Prostate gland (tissue), 2 donors: ENCODE data around the gene TCIRG1. TPM values are rescaled to one million over a fixed set of nuclear protein-coding genes. Genes with fewer than 3 reads are reported as not detected.

ENCODE experiments used
- DNase-seq: peaks from one replicate; pipeline ENCODE4 v3.0.0-alpha.2; 2019; ENCODE audit warnings: low spot score
- H3K27ac ChIP-seq, 2 donors: fragments of 200-600 bp; sonication (generic); 2 replicates each; pipeline ENCODE4 v1.5.1; 2017 to 2019
- H3K27me3 ChIP-seq: fragments of 200-600 bp; sonication (generic); replicated peaks from 2 replicates; pipeline ENCODE4 v1.5.1; 2019; ENCODE audit not compliant: insufficient read depth
- H3K36me3 ChIP-seq, 2 donors: fragments of 200-600 bp; sonication (generic); 1 replicate in 1 of 2; 2 replicates in 1 of 2; pipeline versions ENCODE4 v1.5.1 to v1.8.1; 2017 to 2019
- H3K4me1 ChIP-seq: fragments of 200-600 bp; sonication (generic); replicated peaks from 2 replicates; pipeline ENCODE4 v1.5.1; 2019
- H3K4me3 ChIP-seq, 2 donors: fragments of 200-600 bp; sonication (generic); 2 replicates each; pipeline ENCODE4 v1.5.1; 2017 to 2019
- H3K9me3 ChIP-seq: fragments of 200-600 bp; sonication (generic); 2 replicates; pipeline ENCODE4 v1.5.1; 2017
- POLR2A ChIP-seq: fragments of 450-650 bp; IDR thresholded peaks from one replicate; pipeline ENCODE4 v1.6.1; 2016; ENCODE audit warnings: antibody characterized with exemption, mild to moderate bottlenecking
- POLR2AphosphoS5 ChIP-seq: sonication (generic); formaldehyde crosslinking; IDR thresholded peaks from one replicate; pipeline ENCODE4 v1.6.1; 2017; ENCODE audit warnings: antibody characterized with exemption
- WGBS: methylation state at CpG from one replicate; pipeline ENCODE4 v1.1.5; 2018; 5-methylcytosine and 5-hydroxymethylcytosine counted together
- intact Hi-C: fragments of 100-400 bp; cut with DNase I; formaldehyde crosslinking; loops from one replicate; pipeline ENCODE4 v1.14.2; 2022
- microRNA-seq: library from miRNA; unstranded; fragments of <30 nt; microRNA quantifications from one replicate; pipeline ENCODE4, GENCODE V29; 2016
- small RNA-seq, 2 donors: library from RNA; depleted of rRNA; stranded (forward); fragments of <200 nt; gene quantifications; one replicate each; pipeline ENCODE3, GENCODE V24; 2016
- total RNA-seq, 2 donors: library from RNA; depleted of rRNA; stranded (reverse); fragments of >200 nt; gene quantifications; one replicate each; pipeline ENCODE4 v1.1.0, GENCODE V29; 2016
- TF ChIP-seq, protein P1 (sequence below), 4 experiments: fragments of 200-600 bp in 2 of 4; fragments of 450-650 bp in 2 of 4; sonication (generic) in 2 of 4; IDR thresholded peaks; 1 replicate in 3 of 4; 2 replicates in 1 of 4; pipeline ENCODE4 v1.5.1; 2016 to 2019; ENCODE audit warnings: antibody characterized with exemption in 4 of 4, mild to moderate bottlenecking in 2 of 4, moderate library complexity in 2 of 4

Gene TCIRG1
- total RNA-seq, 2 donors from 2014 or later: 114 to 118 TPM

DNA sequence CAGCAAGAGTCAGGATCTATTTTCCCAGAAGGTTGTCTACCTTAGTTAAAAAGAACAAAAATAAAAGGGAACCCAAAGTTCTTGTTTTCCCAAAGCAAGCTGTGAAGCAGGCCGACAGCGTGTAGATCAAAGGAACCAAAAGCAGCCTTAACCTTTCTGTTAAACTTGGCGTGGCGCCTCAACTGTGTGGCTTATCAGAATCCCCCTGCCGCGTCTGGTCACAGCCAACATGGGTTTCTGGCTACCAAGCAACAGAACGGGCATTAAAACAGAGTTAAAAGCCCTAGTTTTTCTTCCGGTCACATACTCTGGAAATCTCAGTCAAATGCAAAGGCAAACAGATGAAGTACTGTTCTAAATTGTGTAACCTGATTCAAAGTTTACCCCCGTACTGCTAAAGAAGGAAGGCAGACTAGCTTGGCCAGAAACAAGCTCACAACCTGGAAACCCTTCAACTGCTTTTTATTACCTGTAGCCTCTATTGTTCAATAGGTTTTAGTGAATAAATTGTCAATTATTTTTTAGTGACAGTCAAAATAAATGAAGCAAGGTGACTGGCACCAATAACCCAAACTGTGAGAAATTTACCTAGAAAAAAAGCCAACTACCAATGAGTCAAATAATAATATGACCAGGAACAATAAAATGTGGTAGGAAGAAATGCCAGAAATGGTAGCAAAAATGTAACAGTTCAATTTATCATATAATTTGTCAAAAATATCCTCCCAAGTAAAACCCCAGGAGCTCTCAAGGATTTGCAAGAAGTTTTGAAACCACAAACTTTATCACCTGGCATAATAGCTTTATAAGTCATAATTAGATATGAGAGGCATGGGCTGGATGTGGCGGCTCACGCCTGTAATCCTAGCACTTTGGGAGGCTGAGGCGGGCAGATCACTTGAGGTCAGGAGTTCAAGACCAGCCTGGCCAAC is 60.9 kb downstream of the TCIRG1 start:
- DNase-seq: peak; percentile 64
- no peaks in the 10 kb centered on the region for H3K36me3 ChIP-seq
- H3K27ac ChIP-seq: peak overlapping the region; percentile 81 to 87
- no peaks in the 10 kb centered on the region for H3K27me3 ChIP-seq
- 32% methylated on average over 12 of the region's 12 CpGs for WGBS
- no peaks in the 10 kb centered on the region for H3K9me3 ChIP-seq
- intact Hi-C loops: no loop called here
- H3K4me3 ChIP-seq: peak overlapping the region in 1 of 2 donors; percentile 13
- TF ChIP-seq POLR2A (no peak), POLR2AphosphoS5 (peak; percentile 75)
- TF ChIP-seq, protein P1, sequence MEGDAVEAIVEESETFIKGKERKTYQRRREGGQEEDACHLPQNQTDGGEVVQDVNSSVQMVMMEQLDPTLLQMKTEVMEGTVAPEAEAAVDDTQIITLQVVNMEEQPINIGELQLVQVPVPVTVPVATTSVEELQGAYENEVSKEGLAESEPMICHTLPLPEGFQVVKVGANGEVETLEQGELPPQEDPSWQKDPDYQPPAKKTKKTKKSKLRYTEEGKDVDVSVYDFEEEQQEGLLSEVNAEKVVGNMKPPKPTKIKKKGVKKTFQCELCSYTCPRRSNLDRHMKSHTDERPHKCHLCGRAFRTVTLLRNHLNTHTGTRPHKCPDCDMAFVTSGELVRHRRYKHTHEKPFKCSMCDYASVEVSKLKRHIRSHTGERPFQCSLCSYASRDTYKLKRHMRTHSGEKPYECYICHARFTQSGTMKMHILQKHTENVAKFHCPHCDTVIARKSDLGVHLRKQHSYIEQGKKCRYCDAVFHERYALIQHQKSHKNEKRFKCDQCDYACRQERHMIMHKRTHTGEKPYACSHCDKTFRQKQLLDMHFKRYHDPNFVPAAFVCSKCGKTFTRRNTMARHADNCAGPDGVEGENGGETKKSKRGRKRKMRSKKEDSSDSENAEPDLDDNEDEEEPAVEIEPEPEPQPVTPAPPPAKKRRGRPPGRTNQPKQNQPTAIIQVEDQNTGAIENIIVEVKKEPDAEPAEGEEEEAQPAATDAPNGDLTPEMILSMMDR (IDR thresholded peaks at IDR 0.05): no peak
- peaks cover 3% of the 10 kb centered on the region for H3K4me1 ChIP-seq

Small RNA genes lying within 50 kb of the gene (microRNA-seq; reads per million reads assigned to microRNA genes)
- not detected for gene MIR4691
- gene MIR6753: 0.25 reads per million
- gene MIR7113: 0.67 reads per million

Small RNA genes lying within 50 kb of the gene (small RNA-seq; reads per million reads assigned to genes)
- gene MIR6753: 0.28 to 0.60 reads per million in 2 donors

Other genes with a start within 250 kb of the TCIRG1 start
- 10 to 100 TPM; 31.5 to 41.7 TPM for gene UNC93B1, start 34.9 kb upstream of the TCIRG1 start, total RNA-seq
- 1 to 10 TPM; 7.2 to 7.9 TPM for gene ALDH3B1, start 28.7 kb upstream of the TCIRG1 start, total RNA-seq
- gene NDUFS8, start 8.3 kb upstream of the TCIRG1 start, total RNA-seq: 100 to 1,000 TPM; 247 to 274 TPM
- gene CHKA, start 82.4 kb downstream of the TCIRG1 start, total RNA-seq: 10 to 100 TPM; 88.6 to 93.4 TPM
- gene KMT5B, start 174.3 kb downstream of the TCIRG1 start, total RNA-seq: 10 to 100 TPM; 41.0 to 57.7 TPM
- gene C11orf24, start 232.9 kb downstream of the TCIRG1 start, total RNA-seq: 10 to 100 TPM; 25.1 to 61.0 TPM